GM12801 (cell line): ENCODE results near the gene SECISBP2L.

Experiments used
- TF ChIP-seq, protein P1 (sequence below): IDR thresholded peaks from one replicate; pipeline ENCODE4 v1.5.1; 2011; ENCODE audit warnings: control low read depth; ENCODE audit not compliant: insufficient read length; ENCODE audit errors: extremely low read depth

Gene SECISBP2L

DNA sequence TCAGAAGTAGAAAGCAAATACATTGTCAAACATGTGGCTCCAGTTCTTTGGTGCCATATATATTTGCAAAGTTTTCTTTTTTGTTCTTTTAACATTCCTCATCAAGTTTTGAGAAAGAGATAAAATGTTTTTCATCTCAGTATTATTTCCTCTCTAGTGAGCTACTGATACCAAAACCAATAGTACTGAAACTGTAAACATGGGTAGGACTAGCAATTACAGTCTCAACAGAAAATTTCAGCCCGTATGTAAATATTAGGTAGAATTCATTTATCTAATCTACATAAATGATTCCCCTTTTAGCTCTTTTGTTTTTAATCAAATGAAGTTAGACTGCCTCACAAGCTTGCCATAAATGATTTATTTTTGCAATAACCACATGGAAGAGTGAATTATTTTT lies 21.4 kb downstream of the SECISBP2L start:
- TF ChIP-seq, protein P1, sequence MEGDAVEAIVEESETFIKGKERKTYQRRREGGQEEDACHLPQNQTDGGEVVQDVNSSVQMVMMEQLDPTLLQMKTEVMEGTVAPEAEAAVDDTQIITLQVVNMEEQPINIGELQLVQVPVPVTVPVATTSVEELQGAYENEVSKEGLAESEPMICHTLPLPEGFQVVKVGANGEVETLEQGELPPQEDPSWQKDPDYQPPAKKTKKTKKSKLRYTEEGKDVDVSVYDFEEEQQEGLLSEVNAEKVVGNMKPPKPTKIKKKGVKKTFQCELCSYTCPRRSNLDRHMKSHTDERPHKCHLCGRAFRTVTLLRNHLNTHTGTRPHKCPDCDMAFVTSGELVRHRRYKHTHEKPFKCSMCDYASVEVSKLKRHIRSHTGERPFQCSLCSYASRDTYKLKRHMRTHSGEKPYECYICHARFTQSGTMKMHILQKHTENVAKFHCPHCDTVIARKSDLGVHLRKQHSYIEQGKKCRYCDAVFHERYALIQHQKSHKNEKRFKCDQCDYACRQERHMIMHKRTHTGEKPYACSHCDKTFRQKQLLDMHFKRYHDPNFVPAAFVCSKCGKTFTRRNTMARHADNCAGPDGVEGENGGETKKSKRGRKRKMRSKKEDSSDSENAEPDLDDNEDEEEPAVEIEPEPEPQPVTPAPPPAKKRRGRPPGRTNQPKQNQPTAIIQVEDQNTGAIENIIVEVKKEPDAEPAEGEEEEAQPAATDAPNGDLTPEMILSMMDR: no peak

DNA sequence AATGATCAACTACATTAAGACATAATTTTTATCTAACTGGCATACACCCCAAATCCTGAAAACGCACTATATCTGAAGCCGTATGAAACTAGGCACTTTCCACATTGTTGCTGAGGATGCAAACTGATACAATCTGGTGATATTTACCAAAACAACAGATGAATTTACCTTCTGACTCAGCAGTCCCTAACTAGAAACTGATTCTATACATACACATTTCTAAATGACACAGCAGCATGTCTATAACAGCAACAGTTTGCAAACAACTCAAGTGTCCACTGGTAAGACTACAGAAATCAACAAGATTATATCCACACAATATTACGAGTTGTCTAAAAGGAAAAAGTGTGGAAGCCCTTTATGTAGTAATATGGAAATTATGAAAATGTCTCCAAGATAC lies 22.9 kb downstream of the SECISBP2L start:
- TF ChIP-seq, protein P1: no peak

DNA sequence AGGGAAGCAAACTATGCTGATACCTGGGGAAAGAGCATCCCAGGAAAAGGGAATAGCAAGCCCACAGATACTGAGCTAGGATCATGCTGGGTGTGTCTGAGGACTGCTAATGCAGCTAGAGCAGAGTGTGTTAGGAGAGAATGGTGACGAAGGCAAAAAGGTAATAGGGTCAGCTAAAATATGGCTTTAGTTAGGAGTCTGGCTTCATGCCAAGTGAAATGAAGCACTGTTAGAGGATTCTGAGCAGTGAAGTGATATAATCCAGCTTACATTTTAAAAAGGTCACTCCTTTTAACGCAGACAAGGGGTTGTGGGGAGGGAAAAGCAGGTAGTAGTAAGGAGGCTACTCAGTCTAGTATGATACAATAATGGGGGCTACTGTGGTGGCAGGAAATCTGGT lies 30.4 kb downstream of the SECISBP2L start:
- TF ChIP-seq, protein P1: no peak

DNA sequence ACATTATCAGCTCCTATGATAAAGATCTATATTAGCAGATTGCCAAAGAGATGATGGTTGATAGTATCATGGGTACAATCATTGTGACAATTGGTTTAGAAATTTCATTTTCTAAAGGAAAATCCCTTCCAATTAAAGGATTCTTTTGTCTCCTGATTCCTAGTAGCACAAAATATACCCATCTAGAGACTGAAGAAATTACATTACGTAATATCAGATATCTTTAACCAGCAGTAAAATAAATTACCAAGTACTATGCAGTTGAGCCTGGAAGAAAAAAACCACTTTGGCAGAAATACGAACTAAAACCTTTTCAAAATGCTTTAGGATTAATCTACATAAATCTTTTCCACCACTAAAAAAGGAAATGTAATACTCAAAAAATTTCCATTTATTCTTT lies 46.9 kb downstream of the SECISBP2L start:
- TF ChIP-seq, protein P1: no peak

DNA sequence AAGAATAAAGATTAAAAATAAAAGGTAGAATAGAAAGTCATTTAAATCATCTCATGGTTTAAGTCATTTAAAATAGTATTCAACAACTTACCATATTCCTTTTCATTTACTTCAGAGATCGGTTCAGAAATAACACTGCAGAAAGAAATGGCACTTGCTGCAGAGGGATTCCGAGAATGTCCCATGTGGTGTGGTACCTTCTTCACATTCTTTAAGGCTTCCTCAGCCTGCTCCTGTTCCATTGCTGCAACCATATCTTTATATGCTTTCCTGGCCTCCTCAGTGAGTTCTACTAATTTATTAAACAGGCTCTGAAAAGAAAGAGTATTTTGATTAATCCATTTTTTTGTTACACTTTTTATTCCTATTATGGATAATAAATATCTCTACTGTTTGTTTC lies 50.0 kb downstream of the SECISBP2L start:
- TF ChIP-seq, protein P1: no peak

DNA sequence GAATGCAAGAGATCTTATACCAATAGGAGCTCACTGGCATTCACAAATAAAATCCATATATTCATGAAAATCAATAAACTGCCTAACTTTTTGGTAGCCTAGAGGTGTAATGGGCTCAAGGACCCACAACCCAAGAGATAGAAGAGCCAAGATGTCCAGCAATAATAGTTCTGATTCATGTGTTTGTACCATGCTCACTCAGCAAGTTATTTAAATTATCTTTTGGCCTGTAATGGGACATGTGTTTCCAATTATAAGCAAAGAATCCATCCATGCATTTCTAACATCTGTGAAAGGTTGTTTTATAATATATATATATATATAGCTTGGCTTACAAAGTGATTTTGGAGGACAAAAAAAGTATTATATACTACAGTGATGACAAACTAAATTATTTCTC lies 52.9 kb downstream of the SECISBP2L start:
- TF ChIP-seq, protein P1: no peak

DNA sequence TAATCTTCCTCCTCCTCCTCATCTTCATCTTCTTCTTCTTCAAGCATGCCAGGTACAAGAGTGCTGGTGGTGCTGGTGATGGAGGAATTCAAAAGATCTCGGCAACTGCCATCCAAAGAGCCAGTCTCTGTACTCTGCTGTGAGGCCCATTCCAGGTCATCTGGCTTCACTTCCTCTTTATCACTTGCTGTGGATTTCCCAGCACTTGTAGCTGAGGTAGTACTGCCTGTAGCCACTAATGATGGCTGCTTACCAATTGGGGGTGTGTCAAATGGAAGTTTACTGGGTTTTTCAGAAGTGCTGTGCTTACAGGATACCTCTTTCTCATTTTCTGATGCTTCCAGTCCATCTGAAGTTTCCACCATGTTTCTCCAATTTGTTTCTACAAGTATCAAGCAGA lies 53.7 kb downstream of the SECISBP2L start:
- TF ChIP-seq, protein P1: no peak

DNA sequence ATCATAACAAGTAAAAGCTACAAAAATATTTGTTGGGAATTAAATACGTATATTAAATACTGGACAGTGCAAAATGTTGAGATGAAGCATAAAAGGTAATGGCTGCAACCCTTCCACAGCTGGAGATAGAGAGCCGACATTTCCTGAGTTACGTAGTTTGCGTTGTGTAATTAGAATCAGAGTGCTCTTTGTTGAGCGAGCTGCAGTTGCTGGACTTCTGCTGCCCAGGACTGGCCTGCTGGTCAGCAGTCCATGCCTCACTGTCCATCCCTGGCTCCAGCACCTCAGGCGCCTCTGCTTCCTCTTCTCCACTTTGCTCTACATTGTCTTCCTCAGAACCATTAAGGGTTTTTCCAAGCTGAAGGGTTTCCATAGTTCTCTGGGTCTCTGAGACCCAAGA lies 54.1 kb downstream of the SECISBP2L start:
- TF ChIP-seq, protein P1: no peak
